CD4-positive, alpha-beta T cell treated with Interleukin-2 at 100 ng/mL for 4 hours (primary cell): ENCODE measurements around the gene RNF169.
"Not testable (repeated sequence)": the region's sequence is repeated elsewhere in the genome, so short reads cannot be mapped to it uniquely, and the experiment has no call there.

ENCODE experiments used
- DNase-seq: peaks from one replicate; pipeline ENCODE4 v3.0.0-alpha.2; 2020; ENCODE audit warnings: low spot score

Gene RNF169

DNA sequence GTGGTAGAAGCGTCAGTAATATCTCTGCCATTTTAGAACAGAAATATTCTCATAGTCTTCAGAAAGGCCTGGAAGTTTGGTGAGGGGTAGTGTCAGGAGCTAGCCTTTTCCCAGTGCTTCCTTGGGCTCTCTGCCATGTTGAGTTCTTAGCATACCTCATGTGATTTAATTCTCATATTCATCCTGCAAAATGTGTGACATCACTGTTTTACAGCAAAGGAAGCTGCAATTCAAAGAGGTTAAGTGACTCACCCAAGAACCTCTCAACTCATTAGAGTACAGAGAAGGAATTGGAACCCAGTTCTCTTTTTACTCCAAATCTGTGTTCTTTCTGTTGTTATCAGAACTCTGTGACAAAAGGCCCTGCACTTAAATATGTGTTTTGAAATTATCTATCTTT is 72.1 kb downstream of the RNF169 start:
- no peak for DNase-seq

DNA sequence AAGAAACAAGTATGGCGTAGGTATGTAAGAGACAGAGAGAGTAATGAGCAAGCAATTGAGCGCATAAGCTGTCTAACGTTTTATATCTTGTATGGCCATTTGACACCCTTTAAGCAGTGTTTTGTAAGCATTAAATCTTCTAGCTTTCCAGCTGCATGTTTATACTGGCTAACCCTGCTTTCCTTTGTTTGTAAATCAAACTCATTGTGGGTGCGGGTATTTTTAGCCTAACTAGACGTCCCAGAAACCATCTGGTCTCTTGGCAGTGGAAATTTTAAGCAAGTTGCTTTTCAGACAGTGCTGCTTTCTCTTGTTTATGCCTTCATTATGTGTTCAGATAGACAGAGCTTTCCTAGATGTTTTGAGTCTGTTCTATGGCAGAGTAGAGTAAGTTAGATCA is 73.5 kb downstream of the RNF169 start:
- no peak for DNase-seq

DNA sequence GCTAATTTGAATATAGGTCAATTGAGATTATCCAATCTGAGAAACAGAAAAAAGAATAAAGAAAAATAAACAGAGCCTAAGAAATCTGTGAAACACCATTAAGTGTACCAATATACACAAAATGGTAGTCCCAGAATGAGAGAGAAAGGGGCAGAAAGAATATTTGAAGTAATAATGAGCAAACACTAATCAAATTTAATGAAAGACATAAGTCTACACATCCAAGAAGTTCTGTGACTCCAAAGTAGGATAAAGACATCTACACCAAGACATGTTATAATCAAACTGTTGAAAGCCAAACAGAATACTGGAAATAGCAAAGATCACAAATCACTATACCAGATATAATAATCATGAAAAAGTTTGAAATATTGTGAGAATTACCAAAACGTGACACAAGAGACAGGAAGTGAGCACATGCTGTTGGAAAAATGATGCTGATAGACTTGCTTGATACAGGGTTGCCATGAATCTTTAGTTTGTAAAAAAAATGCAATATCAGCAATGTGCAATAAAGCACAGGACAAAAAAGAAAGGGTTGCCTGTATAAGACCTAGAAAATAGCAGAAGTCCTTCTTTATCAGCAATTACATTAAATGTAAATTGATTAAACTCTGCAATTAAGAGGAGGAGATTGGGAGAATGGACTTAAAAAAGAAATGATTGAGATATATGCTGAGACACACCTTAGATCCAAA is 75.8 kb downstream of the RNF169 start:
- no peak for DNase-seq

GRCh38 chr11:74825596-74825995 is 76.9 kb downstream of the RNF169 start:
- DNase-seq, result not testable (repeated sequence)

DNA sequence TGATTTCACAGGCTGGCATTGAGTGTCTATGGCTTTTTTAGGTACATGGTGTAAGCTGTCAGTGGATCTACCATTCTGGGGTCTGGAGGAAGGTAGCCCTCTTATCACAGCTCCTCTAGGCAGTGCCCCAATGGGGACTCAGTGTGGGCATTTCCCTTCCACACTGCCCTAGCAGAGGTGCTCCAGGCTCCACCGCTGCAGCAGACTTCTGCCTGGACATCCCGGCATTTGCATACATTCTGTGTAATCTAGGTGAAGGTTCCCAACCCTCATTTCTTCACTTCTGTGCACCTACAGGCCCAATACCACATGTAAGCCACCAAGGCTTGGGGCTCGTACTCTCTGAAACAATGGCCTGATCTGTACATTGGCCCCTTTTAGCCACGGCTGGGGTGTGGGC is 78.3 kb downstream of the RNF169 start:
- DNase-seq, result no peak

DNA sequence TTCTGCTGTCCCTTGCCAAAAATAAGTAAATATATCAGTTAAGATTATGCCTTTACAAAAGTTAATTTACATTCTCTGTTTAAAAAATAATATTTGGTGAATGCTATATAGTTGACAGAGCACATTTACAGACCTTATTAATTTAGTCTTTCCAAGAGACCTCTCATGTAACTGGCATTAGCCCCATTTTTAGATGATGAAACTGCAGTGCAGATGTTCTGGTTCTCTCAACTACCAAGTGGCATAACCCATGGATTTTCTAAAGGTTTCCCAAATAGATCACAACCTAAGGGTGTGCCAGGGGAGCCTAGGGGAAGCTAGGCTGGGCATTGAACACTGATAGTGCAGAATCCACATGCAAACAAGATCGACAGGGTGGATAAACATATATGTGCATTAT is 88.5 kb downstream of the RNF169 start:
- no peak for DNase-seq

- DNase-seq, result no peak
These were observed 89.5 kb downstream of the RNF169 start for GRCh38 chr11:74838188-74838587.

DNA sequence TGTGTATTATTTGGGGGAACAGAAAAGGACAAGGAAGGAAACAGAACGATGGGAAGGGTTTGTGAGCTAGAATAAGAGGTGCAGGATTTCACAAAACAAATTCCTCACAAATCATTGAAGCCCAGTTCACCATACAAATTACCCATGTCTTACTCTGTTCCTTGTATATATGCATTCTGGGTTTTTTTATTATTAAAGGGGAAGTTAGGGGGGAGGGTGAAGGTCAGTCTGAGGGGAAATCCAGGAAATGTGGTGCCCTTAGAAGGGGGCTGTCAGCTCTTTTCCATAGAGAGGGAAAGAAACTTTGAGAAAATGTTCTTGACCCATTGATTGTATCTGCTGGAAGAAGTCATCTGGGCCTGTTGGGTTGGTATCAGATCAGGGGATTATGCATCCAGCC is 90.8 kb downstream of the RNF169 start:
- no peak for DNase-seq

- no peak for DNase-seq
These were observed 91.3 kb downstream of the RNF169 start for GRCh38 chr11:74839971-74840370.

- no peak for DNase-seq
These were observed 91.8 kb downstream of the RNF169 start for GRCh38 chr11:74840486-74840885.

DNA sequence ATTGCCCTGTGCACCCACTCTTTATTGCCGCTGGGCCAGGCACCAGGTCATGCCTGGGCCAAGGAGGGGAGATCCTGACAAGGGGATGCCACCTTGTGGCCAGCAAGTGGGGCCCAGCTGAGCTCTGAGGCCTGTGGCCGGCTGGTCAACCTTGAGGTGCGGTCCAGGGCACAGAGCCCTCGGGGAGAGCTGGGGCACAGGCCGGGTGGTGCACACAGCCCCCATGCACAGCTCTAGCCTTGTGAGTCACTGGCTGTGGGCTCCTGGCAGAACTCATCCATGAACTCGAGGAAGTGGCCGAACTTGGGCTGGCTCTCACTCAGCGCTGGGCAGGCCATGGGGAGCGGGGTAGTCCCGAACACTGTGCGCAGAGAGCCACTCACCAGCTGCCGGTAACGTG is 94.3 kb downstream of the RNF169 start:
- no peak for DNase-seq

DNA sequence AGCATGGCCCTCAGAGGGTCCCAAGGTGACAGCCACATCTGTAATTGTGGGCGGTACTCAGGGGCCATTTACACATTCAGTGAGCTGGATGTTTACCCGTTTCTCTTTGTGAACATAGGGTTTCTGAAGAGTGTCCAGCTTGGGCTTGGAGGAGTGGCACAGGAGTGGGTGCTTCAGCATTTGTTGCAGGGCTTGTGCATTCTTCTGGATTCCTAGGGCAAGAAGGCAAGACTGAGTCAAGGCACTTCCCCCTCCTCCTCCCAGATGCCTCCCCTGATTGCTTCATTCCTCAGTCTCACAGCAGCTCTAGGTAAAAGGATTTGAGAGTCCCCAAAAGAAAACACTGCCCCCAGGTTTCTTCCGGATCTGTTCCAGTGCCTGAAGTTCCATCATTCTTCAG is 95.4 kb downstream of the RNF169 start:
- DNase-seq, result no peak

DNA sequence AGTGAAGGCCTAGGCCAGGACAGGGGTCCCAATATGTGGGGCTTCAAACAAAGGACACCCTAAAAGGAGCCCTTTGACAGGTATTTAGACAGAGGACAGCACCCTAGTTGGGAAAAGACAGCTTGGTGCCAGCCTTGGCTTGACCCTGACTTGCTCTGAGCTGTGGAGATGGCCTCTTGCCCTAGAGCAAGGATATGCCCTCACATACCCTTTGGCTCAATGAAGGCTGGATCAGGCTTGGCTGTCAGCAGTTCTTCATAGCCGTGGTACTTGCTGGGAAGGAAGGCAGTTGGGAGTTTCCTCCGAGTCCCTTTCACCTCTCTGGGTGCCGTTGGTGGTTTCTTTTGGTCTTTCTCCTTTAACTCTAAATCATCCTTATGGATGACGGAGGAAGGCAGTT is 96.2 kb downstream of the RNF169 start:
- no peak for DNase-seq

DNA sequence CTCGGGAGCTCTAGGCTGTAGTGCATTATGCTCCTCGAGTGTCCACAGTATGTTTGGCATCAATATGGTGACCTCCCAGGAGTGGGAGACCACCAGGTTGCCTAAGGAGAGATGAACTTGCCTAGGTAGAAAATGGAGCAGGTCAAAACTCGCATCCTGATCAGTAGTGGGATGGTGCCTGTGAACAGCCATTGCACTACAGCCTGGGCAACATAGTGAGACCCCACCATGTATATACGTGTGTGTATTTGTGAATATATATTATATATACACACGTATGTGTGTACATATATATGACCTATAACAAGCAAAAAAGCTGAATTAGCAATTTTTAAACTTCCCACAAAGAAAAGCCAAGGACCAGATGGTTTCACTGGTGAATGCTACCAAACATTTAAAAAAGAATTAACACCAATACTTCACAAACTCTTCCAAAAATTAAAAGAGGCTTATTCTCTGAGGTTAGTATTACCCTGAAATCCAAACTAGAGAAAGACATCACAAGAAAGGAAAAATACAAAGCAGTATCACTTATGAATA is 97.4 kb downstream of the RNF169 start:
- no peak for DNase-seq

DNA sequence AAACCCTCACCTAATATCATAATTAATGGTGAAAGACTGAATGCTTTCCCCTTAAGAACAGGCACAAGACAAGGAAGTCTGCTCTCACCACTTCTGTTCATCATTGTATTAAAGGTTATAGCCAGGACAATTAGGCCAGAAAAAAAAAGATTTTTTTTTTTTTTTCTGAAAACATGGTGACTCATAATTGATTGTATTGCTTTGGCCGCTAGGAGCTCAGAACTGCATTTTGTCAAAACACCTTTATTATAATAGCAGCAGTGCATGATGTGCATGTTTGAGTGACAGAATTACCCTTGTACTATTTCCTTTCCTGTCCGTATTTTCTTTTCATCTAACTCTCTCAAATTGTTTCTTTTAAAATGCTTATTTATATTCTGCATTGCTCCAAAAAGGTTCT is 98.1 kb downstream of the RNF169 start:
- no peak for DNase-seq

- no peak for DNase-seq
These were observed 98.7 kb downstream of the RNF169 start for GRCh38 chr11:74847395-74847794.

DNA sequence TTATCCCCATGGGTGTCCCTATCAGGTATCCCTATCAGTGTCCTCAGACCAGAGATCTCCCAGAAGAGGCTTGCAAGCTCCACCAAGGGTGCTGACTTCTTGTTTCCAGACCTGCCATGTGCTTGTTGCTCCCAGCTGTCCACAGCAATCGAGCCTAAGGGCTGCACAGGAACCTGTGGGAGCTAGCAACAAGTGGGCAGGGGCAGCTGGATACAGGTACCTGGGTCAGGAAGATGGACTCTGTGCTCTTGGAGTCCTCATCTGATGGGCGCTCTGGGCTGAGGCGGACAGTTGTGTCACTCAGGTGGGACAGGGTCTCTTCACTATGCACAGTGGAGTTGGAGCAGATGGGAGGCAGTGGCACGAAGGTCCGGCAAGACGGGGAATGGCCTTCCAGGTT is 99.2 kb downstream of the RNF169 start:
- no peak for DNase-seq

- DNase-seq, result no peak
These were observed 101.1 kb downstream of the RNF169 start for GRCh38 chr11:74849525-74850391.

DNA sequence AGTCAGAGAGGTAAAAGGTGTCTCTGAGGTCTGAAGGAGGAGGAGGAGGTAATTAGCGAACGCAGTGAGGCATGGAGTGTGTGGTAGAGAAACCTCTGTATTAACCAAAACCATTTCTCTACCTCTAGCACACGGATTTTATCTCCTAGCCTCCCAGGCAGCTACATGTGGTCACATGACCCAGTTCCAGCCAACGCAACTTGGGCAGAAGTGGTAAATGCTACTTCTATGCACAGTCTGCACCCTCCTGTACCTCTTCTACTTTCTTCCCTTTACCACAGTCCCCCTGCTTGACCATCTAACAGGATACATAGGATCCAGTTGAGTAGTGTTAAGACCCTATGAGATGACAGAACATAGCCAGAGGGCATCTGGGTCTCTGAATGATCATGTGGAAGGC is 104.6 kb downstream of the RNF169 start:
- no peak for DNase-seq

DNA sequence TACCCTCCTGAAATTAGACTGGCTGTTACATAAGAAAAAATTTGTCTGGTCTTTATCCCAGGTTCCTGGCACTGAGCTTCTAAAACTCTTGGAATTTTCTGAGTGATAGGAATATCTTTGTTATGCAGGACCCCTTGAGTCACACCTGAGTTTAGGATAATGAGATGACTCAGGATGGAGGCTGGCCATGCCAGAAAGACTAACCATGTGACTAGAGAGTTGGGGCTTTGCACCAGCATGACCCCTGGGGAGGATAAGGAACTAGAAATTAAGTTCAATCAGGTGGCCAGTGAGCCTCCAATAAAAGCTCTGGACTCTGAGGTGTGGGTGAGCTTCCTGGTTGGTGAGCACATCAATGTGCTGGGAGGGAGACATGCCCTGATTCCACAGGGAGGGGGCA is 112.1 kb downstream of the RNF169 start:
- DNase-seq, result no peak

- DNase-seq, result no peak
These were observed 114.8 kb downstream of the RNF169 start for GRCh38 chr11:74863410-74863809.

DNA sequence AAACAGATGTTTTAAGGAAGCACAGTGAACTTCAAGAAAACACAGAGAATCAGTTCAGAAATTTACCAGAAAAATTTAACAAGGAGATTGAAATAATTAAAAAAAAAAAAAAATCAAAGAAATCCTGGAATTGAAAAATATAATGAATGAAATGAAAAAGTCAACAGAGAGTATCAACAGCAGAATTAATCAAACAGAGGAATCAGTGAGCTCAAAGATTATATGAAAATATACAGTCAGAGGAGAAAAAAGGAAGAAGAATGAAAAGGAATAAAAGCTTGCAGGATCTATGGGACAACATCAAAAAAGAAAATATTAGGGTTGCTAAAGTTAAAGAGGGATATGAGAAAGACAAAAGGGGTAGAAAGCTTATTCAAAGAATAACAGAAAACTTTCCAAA is 117.9 kb downstream of the RNF169 start:
- no peak for DNase-seq

- DNase-seq, result no peak
These were observed 121.8 kb downstream of the RNF169 start for GRCh38 chr11:74870485-74870884.
